ENCODE data around the gene PCDHGC4. TPM values are rescaled to one million over a fixed set of nuclear protein-coding genes. Genes with fewer than 3 reads are reported as not detected.

The PCDHGC4 gene
- total RNA-seq, 4 donors from 2014 or later: 1.8 to 26.5 (median 2.7) TPM

DNA sequence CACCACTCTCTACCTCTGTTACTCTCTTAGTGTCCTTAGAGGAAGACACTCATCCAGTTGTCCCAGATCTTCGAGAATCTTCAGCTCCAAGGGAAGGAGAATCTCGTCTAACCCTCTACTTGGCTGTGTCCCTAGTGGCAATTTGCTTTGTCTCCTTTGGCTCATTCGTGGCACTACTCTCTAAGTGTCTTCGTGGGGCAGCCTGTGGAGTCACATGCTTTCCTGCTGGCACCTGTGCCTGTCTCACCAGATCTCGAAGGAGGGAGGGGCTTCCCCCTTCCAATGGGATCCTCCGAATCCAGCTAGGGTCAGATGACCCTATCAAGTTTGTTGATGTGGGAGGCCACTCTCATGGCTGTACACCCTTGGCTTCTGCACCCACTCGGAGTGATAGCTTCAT is 2.3 kb downstream of the PCDHGC4 start:
- intact Hi-C loops (cut with DNase I; ENCODE audit: low total_unique reads) (no loop called here), in situ Hi-C loops (cut with MboI; ENCODE audit: low pct_ligation_motif_present in 1 of 4, low pct_unique_long_range_greater_than_20kb in 1 of 4, low sequenced_read_pairs in 3 of 4) (no loop called here)
- Histone ChIP-seq H3K27ac (no peak overlapping the region), H3K4me1 (peaks cover 7 to 25% (median 8%) of the 10 kb centered on the region in 4 donors), H3K9me3 (no peaks in the 10 kb centered on the region), H3K4me3 (no peak overlapping the region), H3K27me3 (peaks cover 28% of the 10 kb centered on the region), H3K36me3 (no peaks in the 10 kb centered on the region)
- no peak for DNase-seq
- WGBS, 2 donors (ENCODE audit: low coverage in 1 of 2): 85% methylated on average over 7 of the region's 7 CpGs; no CpG with 5 or more reads in 1 of the 2 donors
- no peak for TF ChIP-seq POLR2AphosphoS5 (IDR thresholded peaks at IDR 0.05)
- TF ChIP-seq POLR2A (IDR thresholded peaks at IDR 0.05): no peak
- no peak for TF ChIP-seq EP300 (IDR thresholded peaks at IDR 0.05; ENCODE audit: low read depth)
- TF ChIP-seq, protein P1, sequence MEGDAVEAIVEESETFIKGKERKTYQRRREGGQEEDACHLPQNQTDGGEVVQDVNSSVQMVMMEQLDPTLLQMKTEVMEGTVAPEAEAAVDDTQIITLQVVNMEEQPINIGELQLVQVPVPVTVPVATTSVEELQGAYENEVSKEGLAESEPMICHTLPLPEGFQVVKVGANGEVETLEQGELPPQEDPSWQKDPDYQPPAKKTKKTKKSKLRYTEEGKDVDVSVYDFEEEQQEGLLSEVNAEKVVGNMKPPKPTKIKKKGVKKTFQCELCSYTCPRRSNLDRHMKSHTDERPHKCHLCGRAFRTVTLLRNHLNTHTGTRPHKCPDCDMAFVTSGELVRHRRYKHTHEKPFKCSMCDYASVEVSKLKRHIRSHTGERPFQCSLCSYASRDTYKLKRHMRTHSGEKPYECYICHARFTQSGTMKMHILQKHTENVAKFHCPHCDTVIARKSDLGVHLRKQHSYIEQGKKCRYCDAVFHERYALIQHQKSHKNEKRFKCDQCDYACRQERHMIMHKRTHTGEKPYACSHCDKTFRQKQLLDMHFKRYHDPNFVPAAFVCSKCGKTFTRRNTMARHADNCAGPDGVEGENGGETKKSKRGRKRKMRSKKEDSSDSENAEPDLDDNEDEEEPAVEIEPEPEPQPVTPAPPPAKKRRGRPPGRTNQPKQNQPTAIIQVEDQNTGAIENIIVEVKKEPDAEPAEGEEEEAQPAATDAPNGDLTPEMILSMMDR (IDR thresholded peaks at IDR 0.05): no peak

DNA sequence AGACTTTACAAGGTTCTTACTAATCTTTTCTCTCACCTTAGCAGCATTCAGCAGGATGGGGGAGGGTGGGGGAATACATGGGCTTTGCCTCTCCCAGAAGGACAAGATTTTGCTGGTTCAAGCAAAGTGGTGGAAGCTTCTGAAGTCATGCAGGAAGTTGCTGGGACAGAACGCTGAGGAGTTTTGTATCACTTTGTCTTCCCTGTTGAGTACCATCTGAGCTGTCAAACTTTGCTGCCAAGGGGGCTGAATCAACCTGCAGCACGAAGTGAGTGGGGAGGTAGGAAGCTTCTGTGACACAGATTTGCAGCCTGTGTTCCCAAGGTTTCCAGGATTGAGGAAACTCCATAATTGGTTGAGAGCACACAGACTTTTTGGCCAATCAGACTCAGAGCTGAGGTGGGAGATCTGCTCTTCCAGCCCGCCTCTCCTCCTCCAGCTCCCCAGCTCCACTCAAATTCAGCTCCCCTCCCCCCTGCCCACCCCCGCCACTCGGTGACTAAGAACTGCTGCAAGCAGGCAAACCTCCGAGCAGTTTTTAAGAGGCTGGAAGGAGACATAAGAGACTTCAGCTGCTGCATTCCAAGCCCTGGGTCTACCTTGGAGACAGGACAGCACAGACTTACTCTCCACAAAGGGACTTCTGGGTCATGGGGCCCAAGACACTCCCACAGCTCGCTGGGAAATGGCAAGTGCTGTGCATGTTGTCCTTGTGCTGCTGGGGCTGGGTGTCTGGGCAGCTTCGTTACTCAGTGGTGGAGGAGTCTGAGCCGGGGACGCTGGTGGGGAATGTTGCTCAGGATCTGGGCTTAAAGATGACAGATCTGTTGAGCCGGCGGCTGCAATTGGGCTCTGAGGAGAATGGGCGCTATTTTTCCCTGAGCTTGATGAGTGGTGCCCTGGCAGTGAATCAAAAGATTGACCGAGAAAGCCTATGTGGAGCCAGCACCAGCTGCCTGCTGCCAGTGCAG is 4.0 kb downstream of the PCDHGC4 start, which contains the start of gene PCDHGC5:
Gene PCDHGC5, plus strand, starts transcription at position 491 of the 971 bp plus-strand sequence. Its CDS starts 160 bp downstream, at position 651.
- DNase-seq: no peak
- intact Hi-C loops (cut with DNase I; ENCODE audit: low total_unique reads) (no loop called here), in situ Hi-C loops (cut with MboI; ENCODE audit: low pct_ligation_motif_present in 1 of 4, low pct_unique_long_range_greater_than_20kb in 1 of 4, low sequenced_read_pairs in 3 of 4) (no loop called here)
- Histone ChIP-seq H3K4me1 (peaks cover 7 to 22% (median 8%) of the 10 kb centered on the region in 4 donors), H3K27me3 (peaks cover 35% of the 10 kb centered on the region), H3K4me3 (no peak within 1 kb of the TSS), H3K36me3 (no peaks in the 10 kb centered on the region), H3K9me3 (no peaks in the 10 kb centered on the region), H3K27ac (no peak within 1 kb of the TSS)
- TF ChIP-seq, protein P1 (IDR thresholded peaks at IDR 0.05): no peak
- TF ChIP-seq POLR2A (IDR thresholded peaks at IDR 0.05): no peak
- TF ChIP-seq POLR2AphosphoS5 (IDR thresholded peaks at IDR 0.05): no peak
- no peak for TF ChIP-seq EP300 (IDR thresholded peaks at IDR 0.05; ENCODE audit: low read depth)
- 74 to 87% methylated on average over 5 to 13 of the region's 14 CpGs for WGBS, 2 donors (ENCODE audit: low coverage in 1 of 2)

DNA sequence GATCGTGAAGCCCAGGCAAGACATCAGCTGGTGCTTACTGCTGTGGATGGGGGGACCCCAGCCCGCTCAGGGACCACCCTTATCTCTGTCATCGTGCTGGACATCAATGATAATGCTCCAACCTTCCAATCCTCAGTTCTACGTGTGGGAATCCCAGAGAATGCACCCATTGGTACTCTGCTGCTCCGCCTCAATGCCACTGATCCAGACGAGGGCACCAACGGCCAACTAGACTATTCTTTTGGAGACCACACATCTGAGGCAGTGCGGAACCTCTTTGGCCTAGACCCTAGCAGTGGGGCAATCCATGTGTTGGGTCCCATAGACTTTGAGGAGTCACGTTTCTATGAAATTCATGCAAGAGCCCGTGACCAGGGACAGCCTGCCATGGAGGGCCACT is 5.0 kb downstream of the PCDHGC4 start:
- TF ChIP-seq POLR2AphosphoS5 (IDR thresholded peaks at IDR 0.05): no peak
- TF ChIP-seq EP300 (IDR thresholded peaks at IDR 0.05; ENCODE audit: low read depth): no peak
- TF ChIP-seq POLR2A (IDR thresholded peaks at IDR 0.05): no peak
- TF ChIP-seq, protein P1 (IDR thresholded peaks at IDR 0.05): no peak
- H3K4me1 ChIP-seq: peaks cover 0 to 12% (median 4%) of the 10 kb centered on the region in 4 donors
- H3K27ac ChIP-seq: no peak overlapping the region
- peaks cover 31% of the 10 kb centered on the region for H3K27me3 ChIP-seq
- H3K4me3 ChIP-seq: no peak overlapping the region
- in situ Hi-C loops (cut with MboI; ENCODE audit: low pct_ligation_motif_present in 1 of 4, low pct_unique_long_range_greater_than_20kb in 1 of 4, low sequenced_read_pairs in 3 of 4) (no loop called here), intact Hi-C loops (cut with DNase I; ENCODE audit: low total_unique reads) (no loop called here)
- no peaks in the 10 kb centered on the region for H3K9me3 ChIP-seq
- no peaks in the 10 kb centered on the region for H3K36me3 ChIP-seq
- DNase-seq: no peak
- WGBS, 2 donors (ENCODE audit: low coverage in 1 of 2): 80 to 95% methylated on average over 1 to 10 of the region's 10 CpGs

DNA sequence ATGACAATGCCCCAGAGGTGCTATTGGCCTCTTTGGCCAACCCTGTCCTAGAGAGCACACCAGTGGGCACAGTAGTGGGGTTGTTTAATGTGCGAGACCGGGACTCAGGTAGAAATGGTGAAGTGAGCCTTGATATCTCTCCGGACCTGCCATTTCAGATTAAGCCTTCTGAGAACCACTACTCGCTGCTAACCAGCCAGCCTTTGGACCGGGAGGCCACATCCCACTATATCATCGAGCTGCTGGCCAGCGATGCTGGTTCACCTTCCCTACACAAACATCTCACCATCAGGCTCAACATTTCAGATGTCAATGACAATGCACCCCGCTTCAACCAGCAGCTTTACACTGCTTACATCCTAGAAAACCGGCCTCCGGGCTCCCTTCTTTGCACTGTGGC is 5.4 kb downstream of the PCDHGC4 start:
- TF ChIP-seq EP300 (IDR thresholded peaks at IDR 0.05; ENCODE audit: low read depth) (no peak), POLR2AphosphoS5 (IDR thresholded peaks at IDR 0.05) (no peak), POLR2A (IDR thresholded peaks at IDR 0.05) (no peak)
- TF ChIP-seq, protein P1 (IDR thresholded peaks at IDR 0.05): no peak
- in situ Hi-C loops (cut with MboI; ENCODE audit: low pct_ligation_motif_present in 1 of 4, low pct_unique_long_range_greater_than_20kb in 1 of 4, low sequenced_read_pairs in 3 of 4): no loop called here
- Histone ChIP-seq H3K4me1 (peaks cover 0 to 8% (median 1%) of the 10 kb centered on the region in 4 donors), H3K27ac (no peak overlapping the region), H3K9me3 (no peaks in the 10 kb centered on the region), H3K27me3 (peaks cover 26% of the 10 kb centered on the region), H3K4me3 (no peak overlapping the region), H3K36me3 (no peaks in the 10 kb centered on the region)
- no peak for DNase-seq
- WGBS, 2 donors (ENCODE audit: low coverage in 1 of 2): 98% methylated on average over 10 of the region's 10 CpGs; no CpG with 5 or more reads in 1 of the 2 donors
- intact Hi-C loops (cut with DNase I; ENCODE audit: low total_unique reads): no loop called here

All from transverse colon (tissue), 4 donors.